Ascending aorta (tissue), 2 donors: Measurements from ENCODE around the gene TM2D1. TPM values are rescaled to one million over a fixed set of nuclear protein-coding genes. Genes with fewer than 3 reads are reported as not detected.

Experiments used
- DNase-seq, 2 donors: peaks; one replicate each; pipeline ENCODE4 v3.0.0-alpha.2; 2019; ENCODE audit warnings: low spot score in 2 of 2
- H3K27ac ChIP-seq, 2 donors: fragments of 200-600 bp; sonication (generic); one replicate each; pipeline ENCODE4 v1.5.1; 2016 to 2017; ENCODE audit warnings: mild to moderate bottlenecking in 1 of 2
- H3K27me3 ChIP-seq: fragments of 200-600 bp; sonication (generic); one replicate; pipeline ENCODE4 v1.5.1; 2017
- H3K36me3 ChIP-seq, 2 donors: fragments of 200-600 bp; sonication (generic); one replicate each; pipeline ENCODE4 v1.5.1; 2016
- H3K4me1 ChIP-seq, 2 donors: fragments of 200-600 bp; sonication (generic); one replicate each; pipeline ENCODE4 v1.5.1; 2016 to 2017; ENCODE audit warnings: mild to moderate bottlenecking in 1 of 2
- H3K4me3 ChIP-seq, 2 donors: fragments of 200-600 bp; sonication (generic); one replicate each; pipeline ENCODE4 v1.5.1; 2016 to 2017; ENCODE audit warnings: mild to moderate bottlenecking in 1 of 2
- H3K9me3 ChIP-seq, 2 donors: fragments of 200-600 bp; sonication (generic); one replicate each; pipeline ENCODE4 v1.5.1; 2016
- intact Hi-C: fragments of 100-400 bp; cut with DNase I; formaldehyde crosslinking; loops from one replicate; pipeline ENCODE4 v1.15.1; 2023
- total RNA-seq: library from RNA; depleted of rRNA; stranded (reverse); fragments of >200 nt; gene quantifications from one replicate; pipeline ENCODE4 v1.1.0, GENCODE V29; 2016
- TF ChIP-seq, protein P1 (sequence below), 3 experiments: fragments of 200-600 bp in 2 of 3; fragments of 450-650 bp in 1 of 3; sonication (generic) in 2 of 3; IDR thresholded peaks; one replicate each; pipeline ENCODE4 v1.5.1; 2016 to 2019; ENCODE audit warnings: antibody characterized with exemption in 3 of 3, mild to moderate bottlenecking in 1 of 3, moderate library complexity in 1 of 3

TM2D1 gene
- total RNA-seq, 1 donor from 2014 or later: 43.2 TPM

DNA sequence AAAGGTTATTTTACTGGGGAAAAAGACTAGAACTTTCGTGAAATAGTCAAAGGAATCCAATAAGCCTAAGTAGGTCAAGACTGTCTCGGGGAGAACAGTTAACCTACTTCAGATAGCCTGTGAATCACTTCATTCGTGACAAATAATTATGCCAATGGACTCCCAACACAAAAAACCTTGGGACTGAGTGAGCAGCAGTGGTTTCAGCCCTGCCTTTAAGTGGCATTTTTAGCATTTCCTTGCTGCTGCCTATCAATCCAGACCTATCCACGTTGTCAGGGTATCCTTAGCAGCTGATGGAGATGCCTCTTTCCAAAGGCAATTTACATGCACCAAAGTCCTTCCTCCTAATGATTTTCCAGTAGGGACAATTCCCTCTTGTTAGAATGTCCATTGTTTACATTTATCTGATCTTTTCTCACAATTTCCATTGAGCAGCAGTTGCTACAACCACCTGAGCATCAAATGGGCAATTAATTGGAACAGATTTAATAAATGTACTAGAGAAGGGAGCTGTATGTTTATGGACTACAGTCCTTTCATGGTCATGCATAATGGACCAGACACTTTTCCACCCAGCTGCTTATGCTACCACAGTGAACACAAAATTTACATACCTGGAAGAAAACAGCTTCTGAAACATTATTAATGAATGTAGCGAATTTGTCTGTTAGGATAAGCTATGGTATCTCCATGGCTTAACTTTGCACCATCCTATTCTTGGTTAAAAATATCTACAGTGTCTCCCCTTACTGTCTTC, 75.8 kb downstream of the TM2D1 start:
- TF ChIP-seq, protein P1, sequence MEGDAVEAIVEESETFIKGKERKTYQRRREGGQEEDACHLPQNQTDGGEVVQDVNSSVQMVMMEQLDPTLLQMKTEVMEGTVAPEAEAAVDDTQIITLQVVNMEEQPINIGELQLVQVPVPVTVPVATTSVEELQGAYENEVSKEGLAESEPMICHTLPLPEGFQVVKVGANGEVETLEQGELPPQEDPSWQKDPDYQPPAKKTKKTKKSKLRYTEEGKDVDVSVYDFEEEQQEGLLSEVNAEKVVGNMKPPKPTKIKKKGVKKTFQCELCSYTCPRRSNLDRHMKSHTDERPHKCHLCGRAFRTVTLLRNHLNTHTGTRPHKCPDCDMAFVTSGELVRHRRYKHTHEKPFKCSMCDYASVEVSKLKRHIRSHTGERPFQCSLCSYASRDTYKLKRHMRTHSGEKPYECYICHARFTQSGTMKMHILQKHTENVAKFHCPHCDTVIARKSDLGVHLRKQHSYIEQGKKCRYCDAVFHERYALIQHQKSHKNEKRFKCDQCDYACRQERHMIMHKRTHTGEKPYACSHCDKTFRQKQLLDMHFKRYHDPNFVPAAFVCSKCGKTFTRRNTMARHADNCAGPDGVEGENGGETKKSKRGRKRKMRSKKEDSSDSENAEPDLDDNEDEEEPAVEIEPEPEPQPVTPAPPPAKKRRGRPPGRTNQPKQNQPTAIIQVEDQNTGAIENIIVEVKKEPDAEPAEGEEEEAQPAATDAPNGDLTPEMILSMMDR (IDR thresholded peaks at IDR 0.05): no peak
- H3K9me3 ChIP-seq: no peaks in the 10 kb centered on the region
- DNase-seq: no peak
- H3K27me3 ChIP-seq: no peaks in the 10 kb centered on the region
- intact Hi-C loops: loop anchor here (10.0 kb wide), 1 partner anchor 1654 kb away; no protein-coding TSS in a partner anchor
- H3K4me3 ChIP-seq: no peak overlapping the region
- H3K36me3 ChIP-seq: no peaks in the 10 kb centered on the region
- H3K27ac ChIP-seq: no peak overlapping the region
- H3K4me1 ChIP-seq: no peaks in the 10 kb centered on the region

DNA sequence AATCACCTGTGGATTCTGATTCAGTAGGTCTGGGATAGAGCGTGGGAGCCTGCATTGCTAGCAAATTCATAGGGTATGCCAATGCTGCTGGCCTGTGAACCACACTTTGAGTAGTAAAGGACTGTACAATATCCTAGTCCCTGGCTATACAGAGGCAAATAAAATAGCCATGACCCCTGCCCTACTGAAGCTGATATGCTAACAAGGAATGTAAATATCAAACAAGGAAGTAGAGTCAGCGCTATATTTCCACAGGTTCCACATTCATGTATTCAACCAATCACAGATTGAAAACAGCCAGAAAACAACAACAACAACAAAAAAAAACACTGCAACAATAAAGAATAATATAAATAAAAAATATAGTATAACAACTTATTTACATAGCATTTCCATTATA, 77.8 kb downstream of the TM2D1 start:
- intact Hi-C loops: loop anchor here (10.0 kb wide), 1 partner anchor 1652 kb away; no protein-coding TSS in a partner anchor
- TF ChIP-seq, protein P1 (IDR thresholded peaks at IDR 0.05): no peak
- Histone ChIP-seq H3K27me3 (no peaks in the 10 kb centered on the region), H3K36me3 (no peaks in the 10 kb centered on the region), H3K27ac (no peak overlapping the region), H3K9me3 (no peaks in the 10 kb centered on the region), H3K4me3 (no peak overlapping the region), H3K4me1 (peaks cover 2 to 7% of the 10 kb centered on the region in 2 donors)
- DNase-seq: no peak

DNA sequence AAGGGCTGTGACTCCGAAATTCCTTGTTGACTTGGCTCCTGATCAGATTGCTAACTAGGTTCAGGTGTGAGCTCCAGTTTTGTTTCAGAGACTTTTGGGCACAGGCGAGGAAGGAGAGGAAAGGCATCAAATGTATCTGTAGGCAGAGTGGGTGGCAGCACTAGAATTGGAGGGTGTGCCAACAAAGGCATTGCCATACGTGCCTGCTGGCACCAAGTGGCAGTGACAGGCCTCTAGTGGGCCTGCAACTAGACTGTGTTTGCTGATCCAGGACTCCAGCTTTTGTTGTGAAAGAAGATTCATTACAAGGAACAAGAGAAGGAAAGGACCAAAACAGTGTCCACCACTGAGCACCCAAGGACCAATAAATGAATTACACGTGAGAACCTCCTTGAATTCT, 79.5 kb downstream of the TM2D1 start:
- Histone ChIP-seq H3K27me3 (no peaks in the 10 kb centered on the region), H3K4me3 (no peak overlapping the region), H3K9me3 (no peaks in the 10 kb centered on the region), H3K36me3 (no peaks in the 10 kb centered on the region), H3K4me1 (peaks cover 12 to 15% of the 10 kb centered on the region in 2 donors), H3K27ac (no peak overlapping the region)
- no peak for DNase-seq
- TF ChIP-seq, protein P1 (IDR thresholded peaks at IDR 0.05): no peak
- intact Hi-C loops: loop anchor here (10.0 kb wide), 1 partner anchor 1651 kb away; no protein-coding TSS in a partner anchor

DNA sequence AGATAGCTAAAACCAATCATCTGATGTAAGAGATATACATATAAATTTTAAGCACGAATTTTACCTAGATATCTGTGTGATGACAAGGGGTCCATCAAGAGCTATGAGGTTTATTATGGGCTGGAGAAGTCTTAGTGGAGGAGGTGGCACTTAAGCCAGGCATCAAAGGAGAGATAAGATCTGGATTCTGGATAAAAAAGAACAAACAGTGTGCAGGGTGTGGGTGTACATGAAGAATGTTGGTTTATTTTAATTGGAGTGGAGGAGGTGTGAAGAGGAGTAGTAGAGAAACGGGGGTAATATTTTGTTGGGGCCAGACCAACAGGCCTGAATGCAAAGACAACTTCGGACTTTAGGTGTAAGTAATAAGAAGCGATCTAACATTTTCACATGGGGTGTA, 80.6 kb downstream of the TM2D1 start:
- DNase-seq: no peak
- H3K4me3 ChIP-seq: no peak overlapping the region
- no peaks in the 10 kb centered on the region for H3K27me3 ChIP-seq
- no peak overlapping the region for H3K27ac ChIP-seq
- H3K9me3 ChIP-seq: no peaks in the 10 kb centered on the region
- no peaks in the 10 kb centered on the region for H3K36me3 ChIP-seq
- intact Hi-C loops: loop anchor here (5.0 to 10.0 kb wide), 3 partner anchors 98 to 1650 kb away; partner anchors contain the start of gene PATJ
- peaks cover 21 to 24% of the 10 kb centered on the region in 2 donors for H3K4me1 ChIP-seq
- TF ChIP-seq, protein P1 (IDR thresholded peaks at IDR 0.05): no peak

DNA sequence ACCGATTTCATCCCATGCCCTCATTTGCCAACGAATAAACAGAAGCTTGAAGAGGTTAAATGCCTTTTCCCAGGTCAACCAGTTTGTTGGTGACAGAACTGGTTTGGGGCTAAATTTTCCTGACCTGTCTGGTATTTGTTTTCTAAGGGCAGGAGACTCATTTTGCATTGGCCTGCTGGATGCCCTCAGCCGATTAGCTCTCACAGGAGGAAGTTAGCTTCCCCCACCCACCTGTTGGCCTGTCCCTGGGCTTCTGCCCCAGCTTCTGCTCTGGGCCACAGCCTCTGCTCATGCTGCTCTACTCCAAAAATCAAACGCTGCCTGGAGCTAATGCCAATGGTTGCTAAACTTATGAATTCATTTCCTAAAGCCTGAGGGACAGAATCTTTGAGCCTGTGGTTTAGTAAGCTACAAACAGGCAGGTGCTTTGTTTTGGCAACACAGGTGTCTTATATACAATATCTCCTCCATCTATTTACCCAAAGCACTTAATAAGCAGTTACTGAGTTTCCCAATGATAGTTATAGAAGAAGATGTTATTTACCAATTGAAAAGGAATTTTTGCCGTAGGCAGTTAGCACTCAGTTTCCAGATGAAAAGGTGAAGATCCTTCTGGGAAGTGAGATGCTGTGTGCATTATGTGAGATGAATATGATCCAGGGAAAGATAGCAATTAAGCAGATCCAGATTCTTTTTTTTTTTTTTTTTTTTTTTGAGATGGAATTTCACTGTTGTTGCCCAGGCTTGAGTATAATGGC, 82.3 kb downstream of the TM2D1 start:
- no peak for DNase-seq
- H3K27ac ChIP-seq: peak overlapping the region; percentile 91 to 94

More for the DNA sequence above, 82.3 kb downstream of the TM2D1 start:
- H3K36me3 ChIP-seq: no peaks in the 10 kb centered on the region
- TF ChIP-seq, protein P1 (IDR thresholded peaks at IDR 0.05): no peak
- H3K27me3 ChIP-seq: no peaks in the 10 kb centered on the region
- peak overlapping the region in 1 of 2 donors; percentile 62 for H3K4me3 ChIP-seq
- H3K4me1 ChIP-seq: peaks cover 29 to 35% of the 10 kb centered on the region in 2 donors
- intact Hi-C loops: loop anchor here (5.0 to 10.0 kb wide), 3 partner anchors 100 to 1648 kb away; partner anchors contain the start of gene PATJ
- no peaks in the 10 kb centered on the region for H3K9me3 ChIP-seq
